Liver (tissue), 3 donors: ENCODE data around the gene DPP4.

Experiments
- ATF3 ChIP-seq: IDR thresholded peaks from 2 replicates; pipeline ENCODE4 v1.6.1; 2016; ENCODE audit warnings: antibody characterized with exemption
- CTCF ChIP-seq: fragments of 150-350 bp; IDR thresholded peaks from 2 replicates; pipeline ENCODE4 v1.5.1; 2017; ENCODE audit warnings: improper control_type of control experiment, low read depth, low read length; ENCODE audit not compliant: missing input control
- EGR1 ChIP-seq, 2 donors: IDR thresholded peaks; 2 replicates each; pipeline ENCODE4 v1.6.1; 2016 to 2018; ENCODE audit warnings: antibody characterized with exemption in 2 of 2, low read depth in 2 of 2
- FOXA1 ChIP-seq: IDR thresholded peaks from 2 replicates; pipeline ENCODE4 v1.6.1; 2016; ENCODE audit warnings: antibody characterized with exemption
- GABPA ChIP-seq, 2 donors: IDR thresholded peaks in 1 of 2; conservative IDR thresholded peaks in 1 of 2; 2 replicates each; pipeline ENCODE4 v1.6.1; 2016; ENCODE audit warnings: antibody characterized with exemption in 2 of 2, mild to moderate bottlenecking in 1 of 2, moderate library complexity in 1 of 2
- HNF4A ChIP-seq, 2 donors: conservative IDR thresholded peaks; 2 replicates each; pipeline ENCODE4 v1.6.1; 2016; ENCODE audit warnings: antibody characterized with exemption in 2 of 2, mild to moderate bottlenecking in 2 of 2
- JUND ChIP-seq, 2 donors: IDR thresholded peaks; 2 replicates each; pipeline ENCODE4 v1.6.1; 2016; ENCODE audit warnings: antibody characterized with exemption in 2 of 2
- MAX ChIP-seq: IDR thresholded peaks from 2 replicates; pipeline ENCODE4 v1.6.1; 2016; ENCODE audit warnings: antibody characterized with exemption
- RAD21 ChIP-seq, 2 donors: IDR thresholded peaks; 2 replicates each; pipeline ENCODE4 v1.6.1; 2016; ENCODE audit warnings: antibody characterized with exemption in 2 of 2, mild to moderate bottlenecking in 2 of 2
- REST ChIP-seq: IDR thresholded peaks from 2 replicates; pipeline ENCODE4 v1.6.1; 2016; ENCODE audit warnings: antibody characterized with exemption, mild to moderate bottlenecking
- TAF1 ChIP-seq: conservative IDR thresholded peaks from 2 replicates; pipeline ENCODE4 v1.6.1; 2016; ENCODE audit warnings: antibody characterized with exemption, mild to moderate bottlenecking
- YY1 ChIP-seq: IDR thresholded peaks from 2 replicates; pipeline ENCODE4 v1.6.1; 2016; ENCODE audit warnings: antibody characterized with exemption, mild to moderate bottlenecking
- donor health status: healthy.
- donor health status: healthy.

GRCh38 chr2:161992531-161992930 lies 81.5 kb downstream of the DPP4 start:
- TF ChIP-seq CTCF (no peak), TAF1 (no peak), JUND (IDR thresholded peaks at IDR 0.05) (no peak), YY1 (no peak), HNF4A (conservative IDR thresholded peaks at IDR 0.05) (no peak), ATF3 (no peak), MAX (no peak), GABPA (IDR thresholded peaks at IDR 0.05 in 1 of 2, conservative IDR thresholded peaks at IDR 0.05 in 1 of 2) (no peak), RAD21 (IDR thresholded peaks at IDR 0.05) (no peak), EGR1 (IDR thresholded peaks at IDR 0.05; ENCODE audit: low read depth in 2 of 2) (no peak), FOXA1 (no peak), REST (no peak)
